HepG2 (cell line): Measurements from ENCODE around the gene CABLES1. TPM values are rescaled to one million over a fixed set of nuclear protein-coding genes. Genes with fewer than 3 reads are reported as not detected.
A peak's percentile ranks its signal among the peaks of the same experiment; 100 is the strongest.

Source experiments
- ATAC-seq: fragments of 200-7000 bp; cut with Tn5 transposase; 3 replicates; pipeline ENCODE4 v1.9.1; 2020; ENCODE audit warnings: mild to moderate bottlenecking, moderate library complexity
- BruUV-seq: library from RNA; stranded (reverse); fragments of 400-500 nt; replicated peaks from 2 replicates; lab custom pipeline; 2021; lab: Mats Ljungman, UMichigan
- CTCF ChIA-PET: fragments of 300-600 bp; formaldehyde crosslinking; extraction: SDS; loops from one replicate; lab custom pipeline; 2021; ENCODE audit warnings: low total read pairs, inconsistent platforms, low intra/inter-chr PET ratio; lab: Yijun Ruan, JAX
- POLR2A ChIA-PET: fragments of 350-600 bp; sonication (Branson Sonifier 250); formaldehyde crosslinking; loops from one replicate; lab custom pipeline; 2020; ENCODE audit warnings: antibody characterized with exemption, inconsistent platforms; lab: Yijun Ruan, JAX
- DNase-seq: peaks from one replicate; pipeline ENCODE4 v3.0.0-alpha.2; 2015; ENCODE audit warnings: low spot score
- FAIRE-seq: peaks from 3 replicates; lab custom pipeline; 2011; peaks lifted over from hg19 to GRCh38; lab: Jason Lieb, UNC
- H2AFZ ChIP-seq: one replicate; pipeline ENCODE4 v1.6.1; 2011; ENCODE audit warnings: low read length, inconsistent platforms
- H3K27ac ChIP-seq: fragments of 300-600 bp; 3 replicates; pipeline ENCODE4 v1.8.0; 2011; ENCODE audit warnings: mixed run types, mild to moderate bottlenecking, mixed read lengths, low read length, inconsistent platforms; ENCODE audit not compliant: insufficient read depth; ENCODE audit errors: extremely low read length
- H3K27me3 ChIP-seq, 2 experiments: fragments of 200-600 bp in 1 of 2; 2 replicates in 1 of 2; 3 replicates in 1 of 2; pipeline versions ENCODE4 v1.6.0 to v1.8.0; 2011; ENCODE audit warnings: low read length in 2 of 2, mild to moderate bottlenecking in 2 of 2, moderate library complexity in 2 of 2, inconsistent platforms in 1 of 2; ENCODE audit not compliant: insufficient read depth in 2 of 2, control insufficient read depth in 1 of 2
- H3K36me3 ChIP-seq, 2 experiments: fragments of 200-600 bp in 1 of 2; replicated peaks in 1 of 2; 2 replicates in 1 of 2; 3 replicates in 1 of 2; pipeline versions ENCODE4 v1.5.1 to v1.8.0; 2011; ENCODE audit warnings: low read length in 2 of 2, inconsistent platforms in 1 of 2; ENCODE audit not compliant: insufficient read depth in 2 of 2, control insufficient read depth in 1 of 2
- H3K4me1 ChIP-seq: 2 replicates; pipeline ENCODE4 v1.5.1; 2012; ENCODE audit warnings: low read length, inconsistent platforms; ENCODE audit not compliant: insufficient read depth
- H3K4me2 ChIP-seq: 2 replicates; pipeline ENCODE4 v1.6.0; 2011; ENCODE audit warnings: low read depth, low read length, inconsistent platforms
- H3K4me3 ChIP-seq, 3 experiments: fragments of 200-600 bp in 1 of 3; sonication (generic), shearing (Covaris generic) in 1 of 3; replicated peaks in 1 of 3; 2 replicates each; pipeline ENCODE4 v1.5.1; 2011 to 2016; ENCODE audit warnings: low read length in 3 of 3, inconsistent platforms in 2 of 3, low read depth in 2 of 3, mild to moderate bottlenecking in 2 of 3, control low read depth in 1 of 3, mixed read lengths in 1 of 3; ENCODE audit not compliant: insufficient read depth in 1 of 3
- H3K79me2 ChIP-seq: one replicate; pipeline ENCODE4 v1.6.1; 2011; ENCODE audit warnings: low read length, inconsistent platforms; ENCODE audit not compliant: insufficient read depth
- H3K9ac ChIP-seq: 2 replicates; pipeline ENCODE4 v1.6.0; 2011; ENCODE audit warnings: mild to moderate bottlenecking, low read depth, low read length, inconsistent platforms; ENCODE audit not compliant: insufficient read depth
- H3K9me3 ChIP-seq: 2 replicates; pipeline ENCODE4 v1.5.1; 2012; ENCODE audit warnings: mild to moderate bottlenecking, low read length
- H4K20me1 ChIP-seq: 2 replicates; pipeline ENCODE4 v1.6.0; 2011; ENCODE audit warnings: inconsistent platforms, mild to moderate bottlenecking, low read length, moderate library complexity; ENCODE audit not compliant: insufficient read depth
- PAX8 ChIP-seq: sonication (generic); formaldehyde crosslinking; IDR thresholded peaks from 2 replicates; pipeline ENCODE4 v1.8.0; 2022; ENCODE audit warnings: mild to moderate bottlenecking, missing genetic modification reagents, borderline replicate concordance
- PTBP1 ChIP-seq: fragments of 200-400 bp; formaldehyde crosslinking; IDR thresholded peaks from 2 replicates; pipeline ENCODE4 v1.6.1; 2018; ENCODE audit warnings: low read length, low read depth; ENCODE audit not compliant: poor library complexity, severe bottlenecking
- RBM22 ChIP-seq: fragments of 200-400 bp; formaldehyde crosslinking; optimal IDR thresholded peaks from 2 replicates; pipeline ENCODE3; 2017; ENCODE audit warnings: mild to moderate bottlenecking, low read length, moderate library complexity
- RFXAP ChIP-seq: sonication (generic); formaldehyde crosslinking; IDR thresholded peaks from 2 replicates; pipeline ENCODE4 v1.4.0; 2020; ENCODE audit warnings: missing genetic modification reagents, borderline replicate concordance
- ZFP82 ChIP-seq: sonication (generic); formaldehyde crosslinking; IDR thresholded peaks from 2 replicates; pipeline ENCODE4 v1.5.1; 2020; ENCODE audit warnings: mild to moderate bottlenecking, missing genetic modification reagents, borderline replicate concordance
- ZNF749 ChIP-seq: sonication (generic); formaldehyde crosslinking; IDR thresholded peaks from 2 replicates; pipeline ENCODE4 v1.8.0; 2022; ENCODE audit warnings: mild to moderate bottlenecking, missing genetic modification reagents, moderate library complexity, borderline replicate concordance
- WGBS: methylation state at CpG from one replicate; pipeline ENCODE4 v1.1.6; 2017; ENCODE audit warnings: low lambda C conversion rate; 5-methylcytosine and 5-hydroxymethylcytosine counted together
- in situ Hi-C: cut with HindIII; loops from 2 replicates; pipeline ENCODE4 v1.10.0; 2017; ENCODE audit warnings: low pct_unique_long_range_greater_than_20kb; ENCODE audit not compliant: extremely low pct_ligation_motif_present
- intact Hi-C: fragments of 100-400 bp; cut with micrococcal nuclease; formaldehyde crosslinking; loops from one replicate; pipeline ENCODE4 v1.10.0; 2022; ENCODE audit not compliant: unreplicated experiment
- polyA plus RNA-seq, 8 experiments: library from polyadenylated mRNA; depleted of rRNA in 3 of 8; stranded (reverse) in 7 of 8; unstranded in 1 of 8; fragments of >200 nt; fragmentation: Illumina TruSeq in 4 of 8; extraction: Trizol in 4 of 8; gene quantifications; 2 replicates each; pipeline versions ENCODE4 v1.2.1 to v1.2.3, GENCODE V29; 2011 to 2016; ENCODE audit warnings: low read depth in 4 of 8, missing spikeins in 1 of 8, mixed read lengths in 1 of 8; ENCODE audit not compliant: insufficient read depth in 1 of 8
- total RNA-seq, 5 experiments: library from RNA; depleted of rRNA; stranded (reverse); fragments of >200 nt; fragmentation: Illumina TruSeq; extraction: Trizol; gene quantifications; 2 replicates each; pipeline ENCODE4 v1.2.3, GENCODE V29; 2016; ENCODE audit warnings: low read depth in 1 of 5
- TF ChIP-seq, protein P1 (sequence below): sonication (generic); formaldehyde crosslinking; conservative IDR thresholded peaks from 2 replicates; pipeline ENCODE4 v1.4.0; 2020; ENCODE audit warnings: mild to moderate bottlenecking, missing genetic modification reagents, moderate library complexity

The CABLES1 gene
- total and polyA plus RNA-seq, 2 of the 13 experiments (the other 11 are each of a cell fraction or from before 2014, with no cell fraction given): 14.7 to 25.8 TPM

DNA sequence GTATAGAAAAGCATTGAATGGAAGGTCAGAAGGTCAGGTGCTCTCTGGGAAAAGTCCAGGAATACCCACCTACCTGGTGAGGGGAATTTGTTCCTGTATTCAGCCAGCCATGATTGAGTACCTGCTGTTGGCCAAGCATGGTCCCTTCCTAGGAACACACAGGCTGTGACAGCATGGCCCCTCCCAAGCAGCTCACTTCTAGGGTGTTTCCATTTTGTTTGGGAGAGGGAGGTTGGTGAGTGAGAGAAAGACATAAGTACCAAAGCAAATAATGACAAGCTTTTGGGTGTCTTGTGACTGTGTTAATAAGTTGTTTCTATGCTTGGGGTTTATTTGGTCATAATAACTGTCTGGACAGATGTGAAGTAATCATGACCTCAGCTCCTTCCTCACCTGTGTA is 46.3 kb downstream of the CABLES1 start:
- Histone ChIP-seq H2AFZ (no peak overlapping the region), H3K9ac (no peak overlapping the region), H3K79me2 (peaks cover 18% of the 10 kb centered on the region)
- no peak for ATAC-seq
- CTCF ChIA-PET: no interaction called here
- in situ Hi-C loops: no loop called here
- no TSS peak for BruUV-seq
- TF ChIP-seq PTBP1 (no peak), RFXAP (CRISPR knock-in tag) (no peak), ZFP82 (no peak)
- TF ChIP-seq, all 625 proteins: peak for 0
- Histone ChIP-seq H3K4me1 (peaks cover 22% of the 10 kb centered on the region), H3K4me3 (no peak overlapping the region), H3K4me2 (no peak overlapping the region), H3K9me3 (no peaks in the 10 kb centered on the region), H4K20me1 (0 out of 2 replicates have a peak, but pooled peaks cover 4% of the 10 kb centered on the region), H3K27me3 (no peaks in the 10 kb centered on the region), H3K36me3 (peaks cover 2 to 17% of the 10 kb centered on the region in 2 experiments; a peak in 4 of 5 replicates), H3K27ac (no peak overlapping the region)
- FAIRE-seq (no peak), DNase-seq (no peak)
- intact Hi-C loops: no loop called here
- POLR2A ChIA-PET: no interaction called here

GRCh38 chr18:23182606-23183005 is 47.3 kb downstream of the CABLES1 start:
- BruUV-seq: no TSS peak
- no peak for FAIRE-seq
- POLR2A ChIA-PET: no interaction called here
- no peak for ATAC-seq
- no peak overlapping the region for H2AFZ ChIP-seq
- H3K4me3 ChIP-seq: no peak overlapping the region
- in situ Hi-C loops: no loop called here
- H3K9ac ChIP-seq: no peak overlapping the region
- DNase-seq: no peak
- H3K36me3 ChIP-seq: peaks cover 2 to 13% of the 10 kb centered on the region in 2 experiments; a peak in 2 of 5 replicates
- CTCF ChIA-PET: no interaction called here
- no peaks in the 10 kb centered on the region for H3K9me3 ChIP-seq
- 95% methylated on average over 7 of the region's 9 CpGs for WGBS
- H3K4me1 ChIP-seq: peaks cover 20% of the 10 kb centered on the region
- TF ChIP-seq ZNF749 (no peak), RBM22 (peak; percentile 27), PAX8 (no peak)
- TF ChIP-seq, protein P1, sequence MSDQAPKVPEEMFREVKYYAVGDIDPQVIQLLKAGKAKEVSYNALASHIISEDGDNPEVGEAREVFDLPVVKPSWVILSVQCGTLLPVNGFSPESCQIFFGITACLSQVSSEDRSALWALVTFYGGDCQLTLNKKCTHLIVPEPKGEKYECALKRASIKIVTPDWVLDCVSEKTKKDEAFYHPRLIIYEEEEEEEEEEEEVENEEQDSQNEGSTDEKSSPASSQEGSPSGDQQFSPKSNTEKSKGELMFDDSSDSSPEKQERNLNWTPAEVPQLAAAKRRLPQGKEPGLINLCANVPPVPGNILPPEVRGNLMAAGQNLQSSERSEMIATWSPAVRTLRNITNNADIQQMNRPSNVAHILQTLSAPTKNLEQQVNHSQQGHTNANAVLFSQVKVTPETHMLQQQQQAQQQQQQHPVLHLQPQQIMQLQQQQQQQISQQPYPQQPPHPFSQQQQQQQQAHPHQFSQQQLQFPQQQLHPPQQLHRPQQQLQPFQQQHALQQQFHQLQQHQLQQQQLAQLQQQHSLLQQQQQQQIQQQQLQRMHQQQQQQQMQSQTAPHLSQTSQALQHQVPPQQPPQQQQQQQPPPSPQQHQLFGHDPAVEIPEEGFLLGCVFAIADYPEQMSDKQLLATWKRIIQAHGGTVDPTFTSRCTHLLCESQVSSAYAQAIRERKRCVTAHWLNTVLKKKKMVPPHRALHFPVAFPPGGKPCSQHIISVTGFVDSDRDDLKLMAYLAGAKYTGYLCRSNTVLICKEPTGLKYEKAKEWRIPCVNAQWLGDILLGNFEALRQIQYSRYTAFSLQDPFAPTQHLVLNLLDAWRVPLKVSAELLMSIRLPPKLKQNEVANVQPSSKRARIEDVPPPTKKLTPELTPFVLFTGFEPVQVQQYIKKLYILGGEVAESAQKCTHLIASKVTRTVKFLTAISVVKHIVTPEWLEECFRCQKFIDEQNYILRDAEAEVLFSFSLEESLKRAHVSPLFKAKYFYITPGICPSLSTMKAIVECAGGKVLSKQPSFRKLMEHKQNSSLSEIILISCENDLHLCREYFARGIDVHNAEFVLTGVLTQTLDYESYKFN: no peak
- H3K4me2 ChIP-seq: no peak overlapping the region
- intact Hi-C loops: no loop called here
- H3K27me3 ChIP-seq: no peaks in the 10 kb centered on the region
- 0 out of 2 replicates have a peak, but pooled peaks cover under 1% of the 10 kb centered on the region for H4K20me1 ChIP-seq
- H3K27ac ChIP-seq: no peak overlapping the region
- H3K79me2 ChIP-seq: peaks cover 20% of the 10 kb centered on the region
